Femur (tissue), 1 donor: ENCODE measurements around the gene LMTK3.
A peak's percentile ranks its signal among the peaks of the same experiment; 100 is the strongest.
"Not testable (repeated sequence)": the region's sequence is repeated elsewhere in the genome, so short reads cannot be mapped to it uniquely, and the experiment has no call there.

Source experiments
- DNase-seq: peaks from one replicate; pipeline ENCODE4 v3.0.0-alpha.2; 2017

Gene LMTK3

GRCh38 chr19:48511800-48512503 lies at the start of gene LMTK3:
Gene LMTK3, minus strand, starts transcription at chr19:48511835. Its CDS starts 259 bp downstream, at chr19:48511576.
- no peak for DNase-seq

DNA sequence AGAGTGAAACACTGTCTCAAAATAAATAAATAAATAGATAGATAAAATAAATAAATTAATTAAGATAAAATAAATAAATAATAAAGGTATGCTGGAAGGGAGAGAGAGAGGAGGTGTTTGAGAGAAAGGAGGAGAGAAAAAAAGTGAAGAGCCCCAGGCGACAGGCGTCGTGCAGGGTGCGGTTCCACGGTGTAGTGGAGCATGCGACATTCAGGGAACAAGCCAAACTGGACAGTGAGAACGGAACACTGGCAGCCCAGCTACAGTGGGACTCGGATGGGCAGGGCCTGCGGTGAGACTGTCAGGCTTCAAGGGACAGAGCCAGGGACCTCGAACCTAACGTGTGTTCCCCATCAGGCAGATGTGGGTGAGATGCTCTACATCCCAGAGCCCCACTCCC lies 49.8 kb upstream of the LMTK3 start:
- no peak for DNase-seq

GRCh38 chr19:48560095-48560530 lies 48.5 kb upstream of the LMTK3 start:
- no peak for DNase-seq

DNA sequence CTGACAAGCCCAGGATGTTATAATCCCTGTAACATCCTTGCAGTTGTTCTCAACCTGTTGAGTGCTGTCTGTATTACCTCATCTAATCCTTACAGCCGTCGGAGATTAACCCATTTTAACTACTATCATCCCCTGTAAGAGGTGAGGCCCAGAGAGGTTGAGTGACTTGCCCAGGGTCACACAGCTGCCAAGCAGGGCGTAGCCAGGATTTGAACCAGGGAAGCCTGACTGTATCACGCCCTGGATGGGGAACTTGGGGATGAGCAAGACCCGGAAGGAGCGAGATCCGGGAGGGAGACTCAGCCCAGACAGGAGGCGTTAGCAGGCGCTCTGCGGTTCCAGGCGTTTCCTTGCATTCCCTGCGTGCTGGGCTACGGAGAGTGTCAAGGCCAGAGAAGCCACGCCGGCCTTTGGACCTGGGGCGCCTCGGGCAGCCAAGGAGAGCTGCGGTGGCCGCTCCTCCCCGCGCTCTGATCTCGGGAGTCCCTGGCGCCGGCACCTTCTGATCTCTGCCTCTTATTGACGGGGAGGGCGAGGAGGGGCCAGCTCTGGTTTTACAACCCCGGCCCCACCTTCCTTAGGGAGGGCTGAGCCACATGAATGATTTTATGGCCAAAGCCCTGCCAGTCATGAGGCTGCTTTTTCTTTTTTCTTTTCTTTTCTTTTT lies 46.5 kb upstream of the LMTK3 start:
- peak; percentile 32 for DNase-seq

- DNase-seq: no peak
Measured at GRCh38 chr19:48556825-48557224, 45.2 kb upstream of the LMTK3 start.

DNA sequence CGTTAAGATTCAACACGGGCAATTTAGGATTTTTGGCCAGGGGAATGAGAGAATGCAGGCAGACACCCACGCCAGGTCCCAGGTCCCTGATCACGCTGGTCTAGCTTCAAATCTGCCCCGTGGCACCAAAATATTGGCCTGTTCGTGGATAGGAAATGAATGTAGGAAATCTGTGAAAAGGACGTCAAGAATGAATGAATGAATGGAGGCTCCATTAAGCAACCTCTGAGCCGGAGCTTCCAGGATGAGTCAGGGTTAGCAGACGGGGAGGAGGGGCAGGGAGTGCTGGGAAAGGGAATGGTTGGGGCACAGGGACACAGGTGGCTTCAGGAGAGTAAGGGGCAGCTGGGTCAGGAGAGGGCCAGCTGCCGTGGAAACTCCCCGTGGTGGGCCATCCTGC lies 44.5 kb upstream of the LMTK3 start:
- no peak for DNase-seq

DNA sequence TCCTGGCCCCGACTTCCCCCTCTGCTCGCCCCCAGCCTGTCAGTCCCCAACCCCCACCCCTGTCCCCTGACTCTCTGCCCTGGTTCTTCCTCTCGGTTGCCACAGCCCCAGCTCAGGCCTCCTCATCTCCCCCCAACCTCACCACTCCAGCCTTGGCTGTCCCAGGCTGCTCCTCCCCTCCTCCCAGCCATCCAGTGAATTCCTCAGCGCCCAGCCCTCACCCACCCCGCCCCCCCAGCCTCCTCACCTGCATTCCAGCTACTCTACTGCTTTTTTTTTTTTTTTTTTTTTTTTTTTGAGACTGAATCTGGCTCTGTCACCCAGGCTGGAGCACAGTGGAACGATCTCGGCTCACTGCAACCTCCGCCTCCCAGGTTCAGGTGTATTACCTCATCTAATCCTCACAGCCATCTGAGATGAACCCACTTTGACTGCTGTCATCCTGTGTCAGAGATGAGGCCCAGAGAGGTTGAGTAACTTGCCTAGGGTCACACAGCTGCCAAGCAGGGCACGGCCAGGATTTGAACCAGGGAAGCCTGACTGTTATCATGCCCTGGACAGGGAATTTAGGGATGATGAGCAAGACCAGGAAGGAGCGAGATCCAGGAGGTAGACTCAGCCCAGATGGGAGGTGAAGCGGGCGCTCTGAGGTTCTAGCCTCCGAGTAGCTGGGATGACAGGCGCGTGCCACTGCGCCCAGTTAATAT lies 42.9 kb upstream of the LMTK3 start:
- DNase-seq: no peak

DNA sequence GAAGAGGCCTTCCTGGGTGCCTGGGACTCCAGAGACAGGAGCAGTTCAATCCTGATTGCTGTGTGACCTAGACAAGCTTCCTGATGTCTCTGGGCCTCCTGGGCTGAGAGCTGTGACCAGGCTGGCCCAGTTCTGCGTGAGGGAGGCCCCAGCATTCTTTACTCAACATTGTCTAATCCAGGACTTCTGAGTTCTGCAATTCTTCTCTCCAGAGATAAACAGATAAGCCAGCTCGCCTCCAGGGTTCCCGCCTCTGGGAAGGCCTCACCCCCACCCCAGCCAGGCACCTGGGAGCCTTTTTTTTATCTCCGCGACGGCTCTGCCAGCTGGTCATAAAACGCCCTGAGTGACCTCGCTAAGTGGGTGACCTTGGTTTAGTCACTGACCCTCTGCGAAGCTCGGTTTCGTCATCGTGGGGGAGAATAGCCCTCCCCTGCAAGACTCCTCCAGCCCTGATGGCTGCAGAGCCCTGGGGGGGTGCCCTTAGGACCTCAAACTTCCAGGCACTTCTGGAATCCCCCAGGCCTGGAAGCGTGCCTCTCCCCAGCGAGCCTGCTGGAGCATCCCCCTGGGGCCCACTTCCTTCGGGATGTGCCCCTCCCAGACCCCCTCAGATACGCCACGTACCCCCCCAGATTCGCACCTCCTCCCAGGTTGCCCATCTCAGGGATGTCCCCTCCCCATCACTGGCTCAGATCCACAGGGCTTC lies 42.2 kb upstream of the LMTK3 start:
- DNase-seq: no peak

DNA sequence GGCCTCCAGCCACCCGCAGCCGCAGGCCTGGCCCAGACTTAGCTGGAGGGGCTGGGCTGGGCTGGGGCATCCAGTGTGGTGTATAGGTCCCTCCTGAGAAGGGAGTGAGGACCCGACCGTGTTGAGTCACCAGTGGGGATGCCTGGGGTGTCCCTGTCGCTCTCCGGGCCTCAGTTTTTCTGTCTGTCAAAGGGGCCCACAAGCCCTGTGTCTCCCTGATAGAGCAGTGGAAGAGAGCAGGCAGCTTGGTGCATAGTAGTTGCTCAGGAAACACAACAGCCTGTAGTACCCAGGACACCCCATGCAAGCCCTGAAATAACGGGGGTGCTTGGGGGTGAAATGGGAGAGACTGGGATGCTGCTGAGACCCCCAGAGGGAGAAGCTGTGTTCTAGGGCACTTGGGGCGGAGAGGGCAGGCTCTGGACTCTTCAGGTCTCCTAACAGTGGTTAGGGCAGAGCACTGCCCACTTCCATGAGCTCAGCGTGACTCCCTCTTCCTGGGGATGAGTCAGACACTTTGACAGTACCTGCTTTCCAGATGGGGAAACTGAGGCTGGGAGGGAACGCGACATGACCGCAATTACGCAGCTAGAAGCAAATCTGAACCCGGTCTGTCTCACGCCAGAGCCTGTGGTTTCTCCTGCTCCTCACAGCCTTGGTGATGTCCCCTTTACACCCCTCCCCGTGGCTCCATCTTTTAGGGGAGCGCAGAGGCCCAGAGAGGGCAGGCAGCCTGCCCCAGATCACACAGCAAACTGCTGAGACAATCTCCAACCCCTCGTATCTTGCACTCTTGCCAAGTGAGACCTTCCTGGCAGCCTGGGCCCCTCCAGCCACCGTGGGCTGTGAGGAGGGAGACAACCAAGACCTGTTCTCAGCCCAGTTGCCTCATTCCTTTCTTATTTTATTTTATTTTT lies 41.0 kb upstream of the LMTK3 start:
- no peak for DNase-seq

DNA sequence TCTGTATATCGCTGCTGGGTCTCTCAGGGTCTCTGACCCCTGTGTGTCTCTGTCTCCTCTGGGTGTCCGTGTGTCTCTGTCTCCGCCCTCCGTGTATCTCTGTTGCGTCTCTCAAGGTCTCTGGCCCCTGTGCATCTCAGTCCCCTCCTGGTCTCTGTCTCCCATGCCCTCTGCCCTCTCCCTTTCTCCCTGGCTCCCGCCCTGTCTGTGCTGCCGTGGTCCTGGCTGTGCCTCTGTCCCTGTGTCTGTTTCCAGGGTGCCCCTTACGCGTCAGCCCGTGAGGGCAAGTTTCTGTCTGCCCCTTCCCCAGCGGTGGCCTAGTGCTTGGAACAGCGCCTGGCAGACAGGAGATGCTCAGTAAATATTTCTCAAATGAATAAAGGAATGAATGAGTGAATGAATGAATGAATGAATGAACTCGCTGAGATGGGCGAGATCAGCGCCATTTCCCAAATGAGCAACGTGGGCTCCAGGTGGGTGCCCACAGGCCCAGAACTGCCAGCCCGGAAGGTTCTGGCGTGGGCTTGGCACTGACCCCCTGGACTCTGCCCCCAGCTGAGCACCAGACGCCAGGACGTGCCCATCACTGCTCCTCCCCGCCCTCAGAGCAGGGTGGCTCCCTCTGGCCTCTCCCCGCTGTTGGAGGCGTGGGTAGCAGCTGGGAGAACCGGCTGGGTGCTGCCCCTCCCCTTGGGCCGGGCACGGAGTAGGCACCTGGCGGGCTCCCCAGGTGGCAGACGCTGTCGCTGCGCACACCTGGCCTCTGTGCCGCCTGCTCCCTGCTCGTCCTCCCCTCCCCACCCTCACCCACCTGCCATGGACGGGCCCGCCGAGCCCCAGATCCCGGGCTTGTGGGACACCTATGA lies 40.0 kb upstream of the LMTK3 start, which contains the start of gene SULT2B1:
TSS of gene SULT2B1 (plus strand) at position 736 of the 866 bp plus-strand sequence. CDS start at position 817, 81 bp downstream.
- no peak for DNase-seq

DNA sequence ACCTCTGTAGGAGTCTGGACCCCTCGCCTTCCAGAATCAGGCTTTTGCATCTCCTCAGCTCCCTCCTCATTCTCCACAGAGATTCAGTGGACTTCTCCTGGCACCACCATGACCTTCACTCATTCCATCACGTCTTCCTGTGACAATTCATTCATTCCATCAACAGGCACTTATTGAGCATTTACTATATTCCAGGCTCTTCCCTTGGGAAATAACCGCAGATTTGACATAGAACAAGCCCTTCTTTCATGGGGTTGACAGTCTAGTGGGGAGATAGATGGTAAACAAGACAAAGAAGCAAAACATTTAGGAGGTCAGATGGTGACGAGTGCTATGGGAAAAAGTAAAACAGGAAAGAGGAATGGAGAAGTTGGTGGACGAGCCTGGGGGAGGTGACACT lies 37.7 kb upstream of the LMTK3 start:
- no peak for DNase-seq

- DNase-seq: no peak
Measured at GRCh38 chr19:48548253-48548911, 36.7 kb upstream of the LMTK3 start.

DNA sequence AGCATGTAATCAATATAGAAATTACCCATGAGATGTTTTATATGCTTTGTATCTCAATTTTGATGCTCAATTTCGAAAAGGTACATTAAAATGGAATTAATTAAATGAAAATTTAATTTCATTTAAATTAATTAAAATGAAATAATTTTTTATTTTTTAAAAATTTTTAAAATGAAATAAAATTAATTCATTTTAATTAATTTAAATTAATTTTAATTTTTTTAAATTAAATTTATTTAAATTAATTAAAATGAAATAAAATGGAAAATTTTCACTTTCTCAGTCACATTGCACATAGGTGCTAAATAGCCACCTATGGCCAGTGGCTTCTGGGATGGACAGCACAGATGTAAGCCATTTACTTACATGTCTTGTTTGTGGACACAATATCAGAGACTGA lies 36.1 kb upstream of the LMTK3 start:
- DNase-seq: no peak

- no peak for DNase-seq
Measured at GRCh38 chr19:48544856-48545750, 33.5 kb upstream of the LMTK3 start.

GRCh38 chr19:48543121-48543710 lies 31.6 kb upstream of the LMTK3 start:
- DNase-seq: peak; percentile 33

- DNase-seq: no peak
Measured at GRCh38 chr19:48541813-48542212, 30.2 kb upstream of the LMTK3 start.

GRCh38 chr19:48540110-48540509 lies 28.5 kb upstream of the LMTK3 start:
- no peak for DNase-seq

DNA sequence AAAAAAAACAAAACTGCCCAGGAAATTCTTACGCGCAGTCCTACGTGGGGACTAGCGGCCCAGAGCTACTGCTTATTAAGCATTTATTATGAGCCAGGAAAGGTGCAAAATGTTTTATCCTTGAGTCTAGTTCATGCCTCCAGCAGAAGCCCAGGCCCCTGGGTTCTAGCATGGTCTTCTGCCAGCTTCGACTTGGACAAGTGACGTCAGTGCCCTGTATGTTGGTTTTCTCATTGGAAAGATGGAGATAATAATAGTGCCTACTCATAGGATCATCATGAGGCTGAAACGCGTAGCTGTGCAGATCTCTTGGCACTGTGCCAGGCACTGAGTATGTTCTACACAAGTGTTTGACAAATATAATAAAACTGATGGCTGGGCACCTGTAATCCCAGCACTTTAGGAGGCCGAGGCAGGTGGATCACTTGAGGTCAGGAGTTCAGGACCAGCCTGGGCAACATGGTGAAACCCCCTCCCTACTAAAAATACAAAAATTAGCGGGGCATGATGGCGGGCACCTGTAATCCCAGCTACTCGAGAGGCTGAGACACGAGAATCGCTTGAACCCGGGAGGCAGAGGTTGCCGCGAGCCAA lies 28.0 kb upstream of the LMTK3 start:
- DNase-seq: no peak

DNA sequence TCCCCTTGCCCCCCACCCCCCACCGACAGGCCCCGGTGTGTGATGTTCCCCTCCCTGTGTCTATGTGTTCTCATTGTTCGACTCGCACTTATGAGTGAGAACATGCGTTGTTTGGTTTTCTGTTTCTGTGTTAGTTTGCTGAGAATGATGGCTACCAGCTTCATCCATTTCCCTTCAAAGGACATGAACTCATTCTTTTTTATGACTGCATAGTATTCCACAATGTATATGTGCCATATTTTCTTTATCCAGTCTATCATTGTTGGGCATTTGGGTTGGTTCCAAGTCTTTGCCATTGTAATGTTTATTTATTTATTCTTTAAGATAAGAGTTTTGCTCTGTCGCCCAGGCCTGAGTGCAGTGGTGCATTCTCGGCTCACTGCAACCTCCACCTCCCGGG lies 26.4 kb upstream of the LMTK3 start:
- not testable (repeated sequence) for DNase-seq
